ENCODE data around the gene ARFRP1. TPM values are rescaled to one million over a fixed set of nuclear protein-coding genes. Genes with fewer than 3 reads are reported as not detected.

ARFRP1 gene
- total and polyA plus RNA-seq, 10 donors, result 36.7 to 118 (median 67.3) TPM

DNA sequence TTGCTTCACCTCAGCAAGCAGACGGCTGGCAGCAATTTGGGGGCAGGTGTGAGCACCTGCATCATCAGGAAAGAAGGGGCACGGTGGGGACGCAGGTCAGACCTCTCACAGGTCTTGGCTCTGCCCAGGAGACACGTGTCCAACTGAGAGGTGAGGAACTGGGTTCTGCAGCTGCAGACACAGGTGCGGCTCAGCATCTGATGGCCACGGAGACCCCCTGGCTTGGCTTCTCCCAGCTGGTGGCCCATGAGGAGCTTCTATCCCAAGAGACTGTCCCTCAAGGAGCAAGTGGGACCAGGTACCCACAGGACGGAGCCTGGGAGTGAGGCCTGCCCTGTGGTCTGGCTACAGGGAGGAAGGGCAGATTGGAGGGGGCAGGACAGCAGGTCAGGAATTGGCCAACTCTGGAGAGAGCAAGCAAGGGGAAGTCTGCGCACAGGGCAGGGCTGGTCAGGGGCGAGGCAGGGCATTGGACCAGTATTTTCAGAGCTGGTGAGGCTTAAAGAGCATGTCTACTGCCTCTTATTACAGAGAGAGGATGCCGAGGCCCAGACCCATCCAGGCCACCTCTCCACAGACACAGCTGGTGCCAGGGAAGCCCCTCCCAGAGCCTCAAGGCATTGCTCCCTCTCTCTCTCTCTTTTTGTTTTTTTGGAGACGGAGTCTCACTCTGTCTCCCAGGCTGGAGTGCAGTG is 58.7 kb downstream of the ARFRP1 start:
- no peak for DNase-seq

More for the DNA sequence above, 58.7 kb downstream of the ARFRP1 start:
- TF ChIP-seq POLR2A (IDR thresholded peaks at IDR 0.05) (no peak), CTCF (IDR thresholded peaks at IDR 0.05 in 8 of 11, conservative IDR thresholded peaks at IDR 0.05 in 3 of 11) (no peak), POLR2AphosphoS5 (IDR thresholded peaks at IDR 0.05) (no peak)
- peaks cover 5 to 32% (median 28%) of the 10 kb centered on the region in 6 donors for H3K4me1 ChIP-seq
- H3K4me3 ChIP-seq, result no peak overlapping the region
- 78 to 88% (median 81%) methylated on average over 8 to 11 of the region's 11 CpGs for WGBS, 5 donors
- peaks cover 0 to 2% (median 0%) of the 10 kb centered on the region in 6 donors for H3K36me3 ChIP-seq
- H3K9me3 ChIP-seq, result no peaks in the 10 kb centered on the region
- H3K27ac ChIP-seq, result no peak overlapping the region
- H3K27me3 ChIP-seq (replicated peaks in 1 of 7), result peaks cover 0 to 30% (median 13%) of the 10 kb centered on the region in 7 donors
- intact Hi-C loops (cut with DNase I; ENCODE audit: low total_unique reads), result no loop called here

Small RNA genes lying within 50 kb of the gene (small RNA-seq; reads per million reads assigned to genes)
- gene LIME1 (0 to 0.62 (median 0.03) reads per million in 4 donors), gene TNFRSF6B (0 reads per million in 4 donors)

Other genes starting within 250 kb of the ARFRP1 start
- 1 to 10 TPM in 2 of 7 donors, under 1 TPM in 3, not detected in 2; 0.26 to 3.5 (median 0.65) TPM for gene KCNQ2, start 235.3 kb downstream of the ARFRP1 start, total RNA-seq
- under 1 TPM; 0.13 to 0.39 (median 0.39) TPM for gene KCNQ2, start 235.3 kb downstream of the ARFRP1 start, polyA plus RNA-seq
- 1 to 10 TPM in 3 of 7 donors, under 1 TPM in 4; 0.39 to 1.4 (median 0.54) TPM for gene EEF1A2, start 208.9 kb downstream of the ARFRP1 start, total RNA-seq
- gene EEF1A2, start 208.9 kb downstream of the ARFRP1 start, polyA plus RNA-seq, result under 1 TPM; 0.48 to 0.57 (median 0.53) TPM
- gene PPDPF, start 187.2 kb downstream of the ARFRP1 start, total RNA-seq, result 100 to 1,000 TPM in 4 of 7 donors, 10 to 100 TPM in 3; 68.8 to 167 (median 105) TPM
- gene PPDPF, start 187.2 kb downstream of the ARFRP1 start, polyA plus RNA-seq, result 100 to 1,000 TPM; 123 to 275 (median 186) TPM
- gene PTK6, start 170.6 kb downstream of the ARFRP1 start, total RNA-seq, result 1 to 10 TPM in 1 of 7 donors, under 1 TPM in 6; 0.20 to 1.0 (median 0.77) TPM
- gene PTK6, start 170.6 kb downstream of the ARFRP1 start, polyA plus RNA-seq, result under 1 TPM; 0.55 to 0.72 (median 0.64) TPM
- 1 to 10 TPM in 4 of 7 donors, under 1 TPM in 1, not detected in 2; 0.46 to 1.5 (median 1.2) TPM for gene SRMS, start 160.2 kb downstream of the ARFRP1 start, total RNA-seq
- gene SRMS, start 160.2 kb downstream of the ARFRP1 start, polyA plus RNA-seq, result under 1 TPM; 0.07 to 0.19 (median 0.12) TPM
- gene FNDC11, start 153.8 kb downstream of the ARFRP1 start, total RNA-seq, result 1 to 10 TPM in 4 of 7 donors, under 1 TPM in 3; 0.33 to 2.0 (median 1.0) TPM
- 1 to 10 TPM in 1 of 3 donors, under 1 TPM in 2; 0.91 to 1.8 (median 0.98) TPM for gene FNDC11, start 153.8 kb downstream of the ARFRP1 start, polyA plus RNA-seq
- gene HELZ2, start 133.7 kb downstream of the ARFRP1 start, total RNA-seq, result 100 to 1,000 TPM in 1 of 7 donors, 10 to 100 TPM in 6; 56.5 to 120 (median 66.0) TPM
- 10 to 100 TPM in 1 of 3 donors, 1 to 10 TPM in 2; 4.3 to 21.2 (median 5.7) TPM for gene HELZ2, start 133.7 kb downstream of the ARFRP1 start, polyA plus RNA-seq
- 10 to 100 TPM; 11.1 to 15.0 (median 13.9) TPM for gene GMEB2, start 80.9 kb downstream of the ARFRP1 start, total RNA-seq
- gene GMEB2, start 80.9 kb downstream of the ARFRP1 start, polyA plus RNA-seq, result 10 to 100 TPM in 2 of 3 donors, 1 to 10 TPM in 1; 8.6 to 12.9 (median 10.4) TPM
- gene STMN3, start 54.6 kb downstream of the ARFRP1 start, total RNA-seq, result 10 to 100 TPM; 16.1 to 57.0 (median 44.0) TPM
- gene STMN3, start 54.6 kb downstream of the ARFRP1 start, polyA plus RNA-seq, result 10 to 100 TPM; 21.2 to 38.9 (median 24.6) TPM
- gene RTEL1, start 49.7 kb downstream of the ARFRP1 start, total RNA-seq, result 10 to 100 TPM; 36.4 to 49.8 (median 43.2) TPM
- 10 to 100 TPM in 2 of 3 donors, 1 to 10 TPM in 1; 7.3 to 23.1 (median 19.1) TPM for gene RTEL1, start 49.7 kb downstream of the ARFRP1 start, polyA plus RNA-seq
- gene TNFRSF6B, start 11.3 kb downstream of the ARFRP1 start, total RNA-seq, result 100 to 1,000 TPM in 1 of 7 donors, 10 to 100 TPM in 5, 1 to 10 TPM in 1; 8.9 to 104 (median 41.0) TPM
- gene TNFRSF6B, start 11.3 kb downstream of the ARFRP1 start, polyA plus RNA-seq, result 10 to 100 TPM; 12.3 to 28.1 (median 23.8) TPM
- 10 to 100 TPM; 23.6 to 45.7 (median 38.1) TPM for gene ZGPAT, start 63 bp upstream of the ARFRP1 start, total RNA-seq
- gene ZGPAT, start 63 bp upstream of the ARFRP1 start, polyA plus RNA-seq, result 10 to 100 TPM; 27.6 to 72.8 (median 50.0) TPM
- 10 to 100 TPM; 24.0 to 93.4 (median 39.0) TPM for gene LIME1, start 28.7 kb upstream of the ARFRP1 start, total RNA-seq
- 10 to 100 TPM; 56.2 to 96.6 (median 80.4) TPM for gene LIME1, start 28.7 kb upstream of the ARFRP1 start, polyA plus RNA-seq
- 100 to 1,000 TPM in 1 of 7 donors, 10 to 100 TPM in 6; 39.9 to 107 (median 64.8) TPM for gene SLC2A4RG, start 31.8 kb upstream of the ARFRP1 start, total RNA-seq
- gene SLC2A4RG, start 31.8 kb upstream of the ARFRP1 start, polyA plus RNA-seq, result 10 to 100 TPM; 27.5 to 44.0 (median 34.3) TPM
- gene ZBTB46, start 123.3 kb upstream of the ARFRP1 start, total RNA-seq, result 10 to 100 TPM; 27.6 to 76.5 (median 35.9) TPM
- gene ZBTB46, start 123.3 kb upstream of the ARFRP1 start, polyA plus RNA-seq, result 10 to 100 TPM in 1 of 3 donors, 1 to 10 TPM in 2; 3.6 to 14.7 (median 4.7) TPM
- gene ABHD16B, start 153.5 kb upstream of the ARFRP1 start, total RNA-seq, result not detected
- under 1 TPM; 0.49 to 0.86 (median 0.57) TPM for gene ABHD16B, start 153.5 kb upstream of the ARFRP1 start, polyA plus RNA-seq
- gene TPD52L2, start 157.3 kb upstream of the ARFRP1 start, total RNA-seq, result 100 to 1,000 TPM in 1 of 7 donors, 10 to 100 TPM in 6; 66.3 to 102 (median 92.1) TPM
- 10 to 100 TPM; 60.2 to 94.6 (median 63.5) TPM for gene TPD52L2, start 157.3 kb upstream of the ARFRP1 start, polyA plus RNA-seq
- gene DNAJC5, start 187.2 kb upstream of the ARFRP1 start, total RNA-seq, result 10 to 100 TPM; 47.5 to 83.1 (median 65.4) TPM
- gene DNAJC5, start 187.2 kb upstream of the ARFRP1 start, polyA plus RNA-seq, result 10 to 100 TPM; 12.7 to 32.3 (median 15.2) TPM
- gene UCKL1, start 248.4 kb upstream of the ARFRP1 start, total RNA-seq, result 10 to 100 TPM; 34.2 to 52.2 (median 47.1) TPM
- 10 to 100 TPM; 36.0 to 68.0 (median 62.7) TPM for gene UCKL1, start 248.4 kb upstream of the ARFRP1 start, polyA plus RNA-seq

Data from spleen (tissue), 11 donors.